ENCODE measurements around the gene AOPEP.

Gene AOPEP

GRCh38 chr9:95055851-95056551 is 329.5 kb downstream of the AOPEP start:
- peak overlapping the region; percentile 68 for H3K27ac ChIP-seq
- no peak for DNase-seq (ENCODE audit: low spot score)
- ChIA-PET POLR2A (ENCODE audit: low non-redundant PET) (no interaction called here), CTCF (no interaction called here)
- TF ChIP-seq CTCF (conservative IDR thresholded peaks at IDR 0.05; ENCODE audit: low read depth) = no peak

- POLR2A ChIA-PET (ENCODE audit: low non-redundant PET) = no interaction called here
- CTCF ChIA-PET = interaction anchor here (0.7 to 1.4 kb wide), 3 partner anchors 10 to 70 kb away, joined by 3 to 4 read pairs (median 3); no protein-coding TSS in a partner anchor
- DNase-seq (ENCODE audit: low spot score) = no peak
- peak overlapping the region; percentile 45 for H3K27ac ChIP-seq
- TF ChIP-seq CTCF (conservative IDR thresholded peaks at IDR 0.05; ENCODE audit: low read depth) = no peak
Observed at GRCh38 chr9:95057101-95057500, 330.6 kb downstream of the AOPEP start.

- TF ChIP-seq CTCF (conservative IDR thresholded peaks at IDR 0.05; ENCODE audit: low read depth) = no peak
- DNase-seq (ENCODE audit: low spot score) = no peak
- CTCF ChIA-PET = interaction anchor here (0.6 to 1.4 kb wide), 3 partner anchors 17 to 992 kb away, joined by 3 to 7 read pairs (median 4); no protein-coding TSS in a partner anchor
- POLR2A ChIA-PET (ENCODE audit: low non-redundant PET) = no interaction called here
- H3K27ac ChIP-seq = peak overlapping the region; percentile 60
Observed at GRCh38 chr9:95058121-95058785, 331.8 kb downstream of the AOPEP start.

DNA sequence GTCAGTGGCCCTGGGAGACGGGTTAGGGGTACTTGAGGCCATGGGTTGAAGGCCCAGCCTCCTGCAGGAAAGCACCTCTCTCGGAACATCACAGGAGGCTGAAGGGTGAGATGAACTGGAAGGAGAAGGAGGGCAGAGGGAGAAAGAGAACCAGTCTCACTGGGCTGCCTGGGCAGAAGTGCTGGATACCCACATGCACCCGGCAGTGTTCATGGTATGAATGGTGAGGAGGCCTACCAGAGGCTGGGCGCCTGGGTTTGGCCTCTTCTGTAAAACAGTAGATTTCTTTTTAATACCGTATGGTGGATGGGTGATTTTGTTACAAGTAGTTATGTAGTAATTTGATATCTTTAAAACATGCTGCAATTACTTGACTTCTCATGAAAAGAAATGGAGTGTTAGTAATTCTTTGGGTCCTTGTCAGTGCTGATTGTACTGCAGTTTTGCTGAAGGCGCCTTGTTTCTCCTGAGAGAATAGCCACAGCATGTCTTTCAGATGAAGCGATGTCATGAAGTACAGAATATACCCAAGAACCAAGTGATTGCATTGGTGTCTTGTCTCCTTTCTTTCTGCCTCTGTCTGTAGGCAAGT is 332.4 kb downstream of the AOPEP start:
- CTCF ChIA-PET = no interaction called here
- DNase-seq (ENCODE audit: low spot score) = no peak
- H3K27ac ChIP-seq = peak overlapping the region; percentile 60
- TF ChIP-seq CTCF (conservative IDR thresholded peaks at IDR 0.05; ENCODE audit: low read depth) = no peak
- POLR2A ChIA-PET (ENCODE audit: low non-redundant PET) = no interaction called here

GRCh38 chr9:95060234-95060633 is 333.7 kb downstream of the AOPEP start:
- CTCF ChIA-PET = interaction anchor here (0.5 to 1.1 kb wide), 3 partner anchors 9 to 15 kb away, joined by 3 to 5 read pairs (median 4); no protein-coding TSS in a partner anchor
- no peak for DNase-seq (ENCODE audit: low spot score)
- TF ChIP-seq CTCF (conservative IDR thresholded peaks at IDR 0.05; ENCODE audit: low read depth) = no peak
- POLR2A ChIA-PET (ENCODE audit: low non-redundant PET) = no interaction called here
- no peak overlapping the region for H3K27ac ChIP-seq

GRCh38 chr9:95060916-95061315 is 334.4 kb downstream of the AOPEP start:
- no peak overlapping the region for H3K27ac ChIP-seq
- POLR2A ChIA-PET (ENCODE audit: low non-redundant PET) = no interaction called here
- TF ChIP-seq CTCF (conservative IDR thresholded peaks at IDR 0.05; ENCODE audit: low read depth) = no peak
- CTCF ChIA-PET = interaction anchor here (1.1 kb wide), 1 partner anchor 15 kb away, joined by 3 read pairs; no protein-coding TSS in a partner anchor
- no peak for DNase-seq (ENCODE audit: low spot score)
